HepG2 (cell line): ENCODE results near the gene FRMD4B. TPM values are rescaled to one million over a fixed set of nuclear protein-coding genes. Genes with fewer than 3 reads are reported as not detected.

ENCODE experiments used
- ATAC-seq: fragments of 200-7000 bp; cut with Tn5 transposase; 3 replicates; pipeline ENCODE4 v1.9.1; 2020; ENCODE audit warnings: mild to moderate bottlenecking, moderate library complexity
- BruUV-seq: library from RNA; stranded (reverse); fragments of 400-500 nt; replicated peaks from 2 replicates; lab custom pipeline; 2021; lab: Mats Ljungman, UMichigan
- CTCF ChIA-PET: fragments of 300-600 bp; formaldehyde crosslinking; extraction: SDS; loops from one replicate; lab custom pipeline; 2021; ENCODE audit warnings: low total read pairs, inconsistent platforms, low intra/inter-chr PET ratio; lab: Yijun Ruan, JAX
- POLR2A ChIA-PET: fragments of 350-600 bp; sonication (Branson Sonifier 250); formaldehyde crosslinking; loops from one replicate; lab custom pipeline; 2020; ENCODE audit warnings: antibody characterized with exemption, inconsistent platforms; lab: Yijun Ruan, JAX
- DNase-seq: peaks from one replicate; pipeline ENCODE4 v3.0.0-alpha.2; 2015; ENCODE audit warnings: low spot score
- FAIRE-seq: peaks from 3 replicates; lab custom pipeline; 2011; peaks lifted over from hg19 to GRCh38; lab: Jason Lieb, UNC
- H2AFZ ChIP-seq: one replicate; pipeline ENCODE4 v1.6.1; 2011; ENCODE audit warnings: low read length, inconsistent platforms
- H3K27ac ChIP-seq: fragments of 300-600 bp; 3 replicates; pipeline ENCODE4 v1.8.0; 2011; ENCODE audit warnings: mixed run types, mild to moderate bottlenecking, mixed read lengths, low read length, inconsistent platforms; ENCODE audit not compliant: insufficient read depth; ENCODE audit errors: extremely low read length
- H3K27me3 ChIP-seq, 2 experiments: fragments of 200-600 bp in 1 of 2; 2 replicates in 1 of 2; 3 replicates in 1 of 2; pipeline versions ENCODE4 v1.6.0 to v1.8.0; 2011; ENCODE audit warnings: low read length in 2 of 2, mild to moderate bottlenecking in 2 of 2, moderate library complexity in 2 of 2, inconsistent platforms in 1 of 2; ENCODE audit not compliant: insufficient read depth in 2 of 2, control insufficient read depth in 1 of 2
- H3K36me3 ChIP-seq, 2 experiments: fragments of 200-600 bp in 1 of 2; replicated peaks in 1 of 2; 2 replicates in 1 of 2; 3 replicates in 1 of 2; pipeline versions ENCODE4 v1.5.1 to v1.8.0; 2011; ENCODE audit warnings: low read length in 2 of 2, inconsistent platforms in 1 of 2; ENCODE audit not compliant: insufficient read depth in 2 of 2, control insufficient read depth in 1 of 2
- H3K4me1 ChIP-seq: 2 replicates; pipeline ENCODE4 v1.5.1; 2012; ENCODE audit warnings: low read length, inconsistent platforms; ENCODE audit not compliant: insufficient read depth
- H3K4me2 ChIP-seq: 2 replicates; pipeline ENCODE4 v1.6.0; 2011; ENCODE audit warnings: low read depth, low read length, inconsistent platforms
- H3K4me3 ChIP-seq, 3 experiments: fragments of 200-600 bp in 1 of 3; sonication (generic), shearing (Covaris generic) in 1 of 3; replicated peaks in 1 of 3; 2 replicates each; pipeline ENCODE4 v1.5.1; 2011 to 2016; ENCODE audit warnings: low read length in 3 of 3, inconsistent platforms in 2 of 3, low read depth in 2 of 3, mild to moderate bottlenecking in 2 of 3, control low read depth in 1 of 3, mixed read lengths in 1 of 3; ENCODE audit not compliant: insufficient read depth in 1 of 3
- H3K79me2 ChIP-seq: one replicate; pipeline ENCODE4 v1.6.1; 2011; ENCODE audit warnings: low read length, inconsistent platforms; ENCODE audit not compliant: insufficient read depth
- H3K9ac ChIP-seq: 2 replicates; pipeline ENCODE4 v1.6.0; 2011; ENCODE audit warnings: mild to moderate bottlenecking, low read depth, low read length, inconsistent platforms; ENCODE audit not compliant: insufficient read depth
- H3K9me3 ChIP-seq: 2 replicates; pipeline ENCODE4 v1.5.1; 2012; ENCODE audit warnings: mild to moderate bottlenecking, low read length
- H4K20me1 ChIP-seq: 2 replicates; pipeline ENCODE4 v1.6.0; 2011; ENCODE audit warnings: inconsistent platforms, mild to moderate bottlenecking, low read length, moderate library complexity; ENCODE audit not compliant: insufficient read depth
- AHR ChIP-seq: IDR thresholded peaks from 2 replicates; pipeline ENCODE4 v1.6.1; 2018; ENCODE audit warnings: missing genetic modification reagents, missing compliant biosample characterization
- CBX5 ChIP-seq: sonication (generic); formaldehyde crosslinking; IDR thresholded peaks from 2 replicates; pipeline ENCODE4 v1.4.0; 2020; ENCODE audit warnings: missing genetic modification reagents, borderline replicate concordance
- CENPX ChIP-seq: sonication (generic); formaldehyde crosslinking; IDR thresholded peaks from 2 replicates; pipeline ENCODE4 v1.9.0; 2021; ENCODE audit warnings: mild to moderate bottlenecking, missing genetic modification reagents, moderate library complexity
- HDAC1 ChIP-seq: sonication (generic); formaldehyde crosslinking; IDR thresholded peaks from 2 replicates; pipeline ENCODE4 v1.5.1; 2020; ENCODE audit warnings: mild to moderate bottlenecking, missing genetic modification reagents
- NFE2 ChIP-seq: sonication (generic); formaldehyde crosslinking; IDR thresholded peaks from 2 replicates; pipeline ENCODE4 v1.4.0; 2020; ENCODE audit warnings: missing genetic modification reagents
- SIN3B ChIP-seq: fragments of 150-350 bp; IDR thresholded peaks from 2 replicates; pipeline ENCODE4 v1.6.1; 2014; ENCODE audit warnings: low read length
- SMARCC2 ChIP-seq: fragments of 450-650 bp; IDR thresholded peaks from 2 replicates; pipeline ENCODE4 v1.6.1; 2017; ENCODE audit warnings: antibody characterized with exemption, mild to moderate bottlenecking
- SYNCRIP ChIP-seq: fragments of 200-400 bp; formaldehyde crosslinking; IDR thresholded peaks from 2 replicates; pipeline ENCODE4 v1.6.1; 2018; ENCODE audit warnings: mild to moderate bottlenecking, low read depth, low read length; ENCODE audit not compliant: insufficient read depth
- WGBS: methylation state at CpG from one replicate; pipeline ENCODE4 v1.1.6; 2017; ENCODE audit warnings: low lambda C conversion rate; 5-methylcytosine and 5-hydroxymethylcytosine counted together
- in situ Hi-C: cut with HindIII; loops from 2 replicates; pipeline ENCODE4 v1.10.0; 2017; ENCODE audit warnings: low pct_unique_long_range_greater_than_20kb; ENCODE audit not compliant: extremely low pct_ligation_motif_present
- intact Hi-C: fragments of 100-400 bp; cut with micrococcal nuclease; formaldehyde crosslinking; loops from one replicate; pipeline ENCODE4 v1.10.0; 2022; ENCODE audit not compliant: unreplicated experiment
- polyA plus RNA-seq, 8 experiments: library from polyadenylated mRNA; depleted of rRNA in 3 of 8; stranded (reverse) in 7 of 8; unstranded in 1 of 8; fragments of >200 nt; fragmentation: Illumina TruSeq in 4 of 8; extraction: Trizol in 4 of 8; gene quantifications; 2 replicates each; pipeline versions ENCODE4 v1.2.1 to v1.2.3, GENCODE V29; 2011 to 2016; ENCODE audit warnings: low read depth in 4 of 8, missing spikeins in 1 of 8, mixed read lengths in 1 of 8; ENCODE audit not compliant: insufficient read depth in 1 of 8
- total RNA-seq, 5 experiments: library from RNA; depleted of rRNA; stranded (reverse); fragments of >200 nt; fragmentation: Illumina TruSeq; extraction: Trizol; gene quantifications; 2 replicates each; pipeline ENCODE4 v1.2.3, GENCODE V29; 2016; ENCODE audit warnings: low read depth in 1 of 5
- TF ChIP-seq, protein P1 (sequence below): sonication (generic); formaldehyde crosslinking; IDR thresholded peaks from 2 replicates; pipeline ENCODE4 v1.9.0; 2021; ENCODE audit warnings: mild to moderate bottlenecking, missing genetic modification reagents

Gene FRMD4B
- total and polyA plus RNA-seq, 2 of the 13 experiments (the other 11 are each of a cell fraction or from before 2014, with no cell fraction given): 3.0 to 3.3 TPM

GRCh38 chr3:69354948-69355347 is 30.9 kb downstream of the FRMD4B start:
- Histone ChIP-seq H3K4me3 (no peak overlapping the region), H3K36me3 (no peaks in the 10 kb centered on the region), H3K4me1 (no peaks in the 10 kb centered on the region), H3K79me2 (no peaks in the 10 kb centered on the region), H2AFZ (no peak overlapping the region), H3K9me3 (no peaks in the 10 kb centered on the region), H3K9ac (no peak overlapping the region), H3K27me3 (peaks cover 0 to 4% of the 10 kb centered on the region in 2 experiments; a peak in 1 of 5 replicates), H3K4me2 (no peak overlapping the region), H3K27ac (no peak overlapping the region), H4K20me1 (no peaks in the 10 kb centered on the region)
- ATAC-seq (no peak), DNase-seq (no peak), FAIRE-seq (no peak)
- no TSS peak for BruUV-seq
- in situ Hi-C loops: no loop called here
- CTCF ChIA-PET: no interaction called here
- POLR2A ChIA-PET: no interaction called here
- 1% methylated on average over 2 of the region's 2 CpGs for WGBS
- intact Hi-C loops: no loop called here
- TF ChIP-seq CBX5 (CRISPR knock-in tag) (no peak), HDAC1 (CRISPR knock-in tag) (no peak), CENPX (CRISPR knock-in tag) (no peak), SIN3B (no peak), SYNCRIP (no peak), NFE2 (CRISPR knock-in tag) (no peak), AHR (CRISPR knock-in tag) (no peak), SMARCC2 (no peak)
- TF ChIP-seq, protein P1, sequence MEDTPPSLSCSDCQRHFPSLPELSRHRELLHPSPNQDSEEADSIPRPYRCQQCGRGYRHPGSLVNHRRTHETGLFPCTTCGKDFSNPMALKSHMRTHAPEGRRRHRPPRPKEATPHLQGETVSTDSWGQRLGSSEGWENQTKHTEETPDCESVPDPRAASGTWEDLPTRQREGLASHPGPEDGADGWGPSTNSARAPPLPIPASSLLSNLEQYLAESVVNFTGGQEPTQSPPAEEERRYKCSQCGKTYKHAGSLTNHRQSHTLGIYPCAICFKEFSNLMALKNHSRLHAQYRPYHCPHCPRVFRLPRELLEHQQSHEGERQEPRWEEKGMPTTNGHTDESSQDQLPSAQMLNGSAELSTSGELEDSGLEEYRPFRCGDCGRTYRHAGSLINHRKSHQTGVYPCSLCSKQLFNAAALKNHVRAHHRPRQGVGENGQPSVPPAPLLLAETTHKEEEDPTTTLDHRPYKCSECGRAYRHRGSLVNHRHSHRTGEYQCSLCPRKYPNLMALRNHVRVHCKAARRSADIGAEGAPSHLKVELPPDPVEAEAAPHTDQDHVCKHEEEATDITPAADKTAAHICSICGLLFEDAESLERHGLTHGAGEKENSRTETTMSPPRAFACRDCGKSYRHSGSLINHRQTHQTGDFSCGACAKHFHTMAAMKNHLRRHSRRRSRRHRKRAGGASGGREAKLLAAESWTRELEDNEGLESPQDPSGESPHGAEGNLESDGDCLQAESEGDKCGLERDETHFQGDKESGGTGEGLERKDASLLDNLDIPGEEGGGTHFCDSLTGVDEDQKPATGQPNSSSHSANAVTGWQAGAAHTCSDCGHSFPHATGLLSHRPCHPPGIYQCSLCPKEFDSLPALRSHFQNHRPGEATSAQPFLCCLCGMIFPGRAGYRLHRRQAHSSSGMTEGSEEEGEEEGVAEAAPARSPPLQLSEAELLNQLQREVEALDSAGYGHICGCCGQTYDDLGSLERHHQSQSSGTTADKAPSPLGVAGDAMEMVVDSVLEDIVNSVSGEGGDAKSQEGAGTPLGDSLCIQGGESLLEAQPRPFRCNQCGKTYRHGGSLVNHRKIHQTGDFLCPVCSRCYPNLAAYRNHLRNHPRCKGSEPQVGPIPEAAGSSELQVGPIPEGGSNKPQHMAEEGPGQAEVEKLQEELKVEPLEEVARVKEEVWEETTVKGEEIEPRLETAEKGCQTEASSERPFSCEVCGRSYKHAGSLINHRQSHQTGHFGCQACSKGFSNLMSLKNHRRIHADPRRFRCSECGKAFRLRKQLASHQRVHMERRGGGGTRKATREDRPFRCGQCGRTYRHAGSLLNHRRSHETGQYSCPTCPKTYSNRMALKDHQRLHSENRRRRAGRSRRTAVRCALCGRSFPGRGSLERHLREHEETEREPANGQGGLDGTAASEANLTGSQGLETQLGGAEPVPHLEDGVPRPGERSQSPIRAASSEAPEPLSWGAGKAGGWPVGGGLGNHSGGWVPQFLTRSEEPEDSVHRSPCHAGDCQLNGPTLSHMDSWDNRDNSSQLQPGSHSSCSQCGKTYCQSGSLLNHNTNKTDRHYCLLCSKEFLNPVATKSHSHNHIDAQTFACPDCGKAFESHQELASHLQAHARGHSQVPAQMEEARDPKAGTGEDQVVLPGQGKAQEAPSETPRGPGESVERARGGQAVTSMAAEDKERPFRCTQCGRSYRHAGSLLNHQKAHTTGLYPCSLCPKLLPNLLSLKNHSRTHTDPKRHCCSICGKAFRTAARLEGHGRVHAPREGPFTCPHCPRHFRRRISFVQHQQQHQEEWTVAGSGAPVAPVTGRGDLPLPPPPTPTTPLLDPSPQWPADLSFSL: no peak
